Testis (tissue), 2 donors: ENCODE results near the gene LIN7C.

Experiments used
- POLR2A ChIP-seq: fragments of 450-650 bp; IDR thresholded peaks from one replicate; pipeline ENCODE4 v1.6.1; 2017; ENCODE audit warnings: antibody characterized with exemption, mild to moderate bottlenecking, moderate library complexity
- TF ChIP-seq, protein P1 (sequence below), 3 experiments: fragments of 450-650 bp in 2 of 3; fragments of 200-600 bp in 1 of 3; sonication (generic) in 1 of 3; IDR thresholded peaks; one replicate each; pipeline ENCODE4 v1.5.1; 2016 to 2019; ENCODE audit warnings: antibody characterized with exemption in 3 of 3, mild to moderate bottlenecking in 2 of 3, moderate library complexity in 1 of 3

- TF ChIP-seq, protein P1, sequence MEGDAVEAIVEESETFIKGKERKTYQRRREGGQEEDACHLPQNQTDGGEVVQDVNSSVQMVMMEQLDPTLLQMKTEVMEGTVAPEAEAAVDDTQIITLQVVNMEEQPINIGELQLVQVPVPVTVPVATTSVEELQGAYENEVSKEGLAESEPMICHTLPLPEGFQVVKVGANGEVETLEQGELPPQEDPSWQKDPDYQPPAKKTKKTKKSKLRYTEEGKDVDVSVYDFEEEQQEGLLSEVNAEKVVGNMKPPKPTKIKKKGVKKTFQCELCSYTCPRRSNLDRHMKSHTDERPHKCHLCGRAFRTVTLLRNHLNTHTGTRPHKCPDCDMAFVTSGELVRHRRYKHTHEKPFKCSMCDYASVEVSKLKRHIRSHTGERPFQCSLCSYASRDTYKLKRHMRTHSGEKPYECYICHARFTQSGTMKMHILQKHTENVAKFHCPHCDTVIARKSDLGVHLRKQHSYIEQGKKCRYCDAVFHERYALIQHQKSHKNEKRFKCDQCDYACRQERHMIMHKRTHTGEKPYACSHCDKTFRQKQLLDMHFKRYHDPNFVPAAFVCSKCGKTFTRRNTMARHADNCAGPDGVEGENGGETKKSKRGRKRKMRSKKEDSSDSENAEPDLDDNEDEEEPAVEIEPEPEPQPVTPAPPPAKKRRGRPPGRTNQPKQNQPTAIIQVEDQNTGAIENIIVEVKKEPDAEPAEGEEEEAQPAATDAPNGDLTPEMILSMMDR (IDR thresholded peaks at IDR 0.05): no peak
- TF ChIP-seq POLR2A: no peak
Observed at GRCh38 chr11:27505781-27506180, 788 bp downstream of the LIN7C start.
